ENCODE results near the gene UGT1A5. TPM values are rescaled to one million over a fixed set of nuclear protein-coding genes. Genes with fewer than 3 reads are reported as not detected.

Gene UGT1A5
- total RNA-seq, 2 donors from 2014 or later: 0.41 TPM; not detected in 1

DNA sequence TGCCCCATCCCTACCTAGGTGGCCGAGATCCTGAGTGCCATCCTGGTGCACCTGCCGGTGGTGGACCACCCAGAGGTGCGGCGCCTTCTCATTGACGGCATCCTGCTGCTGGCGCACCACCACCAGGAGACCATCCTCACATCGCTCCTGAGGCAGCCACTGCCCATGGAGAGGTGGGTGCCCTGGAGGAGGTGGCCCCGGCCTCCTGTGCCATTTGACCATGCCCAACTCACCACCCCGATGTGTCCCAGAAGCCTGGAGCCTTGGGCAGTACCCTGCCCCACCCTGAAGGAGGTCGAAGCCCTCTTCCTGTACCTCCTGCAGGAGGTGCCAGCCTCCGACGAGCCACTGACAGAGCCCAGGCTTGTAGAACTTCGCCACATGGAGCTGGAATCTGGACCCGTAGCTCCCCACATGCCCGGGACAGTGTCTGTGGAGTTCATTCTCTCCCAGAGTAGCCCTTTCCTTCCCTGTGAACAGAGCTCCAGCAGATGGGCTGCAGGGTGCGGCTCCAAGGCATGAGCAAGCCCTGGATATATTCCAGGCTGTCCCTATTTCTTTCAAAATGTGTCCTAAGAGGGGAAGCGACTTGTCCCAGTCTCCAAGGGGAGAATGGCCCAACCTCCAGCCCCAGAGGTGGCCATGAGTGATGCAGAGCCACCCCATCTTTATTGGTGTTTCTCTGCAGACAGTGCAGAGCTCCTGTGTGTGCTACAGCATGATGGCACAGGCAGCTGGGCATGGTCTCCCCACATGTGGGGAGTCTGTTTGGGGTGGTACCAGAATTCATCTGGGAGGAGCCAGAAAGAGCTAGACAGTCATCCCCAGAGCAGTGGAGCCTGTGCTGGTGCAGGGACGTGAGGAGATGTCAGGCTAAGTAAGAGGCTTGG is 107.4 kb downstream of the UGT1A5 start:
- Histone ChIP-seq H3K27ac (no peak overlapping the region), H3K4me3 (no peak overlapping the region), H3K9me3 (no peaks in the 10 kb centered on the region), H3K4me1 (replicated peaks) (no peaks in the 10 kb centered on the region), H3K36me3 (no peaks in the 10 kb centered on the region), H3K27me3 (replicated peaks; ENCODE audit: insufficient read depth) (no peaks in the 10 kb centered on the region)
- TF ChIP-seq, protein P1, sequence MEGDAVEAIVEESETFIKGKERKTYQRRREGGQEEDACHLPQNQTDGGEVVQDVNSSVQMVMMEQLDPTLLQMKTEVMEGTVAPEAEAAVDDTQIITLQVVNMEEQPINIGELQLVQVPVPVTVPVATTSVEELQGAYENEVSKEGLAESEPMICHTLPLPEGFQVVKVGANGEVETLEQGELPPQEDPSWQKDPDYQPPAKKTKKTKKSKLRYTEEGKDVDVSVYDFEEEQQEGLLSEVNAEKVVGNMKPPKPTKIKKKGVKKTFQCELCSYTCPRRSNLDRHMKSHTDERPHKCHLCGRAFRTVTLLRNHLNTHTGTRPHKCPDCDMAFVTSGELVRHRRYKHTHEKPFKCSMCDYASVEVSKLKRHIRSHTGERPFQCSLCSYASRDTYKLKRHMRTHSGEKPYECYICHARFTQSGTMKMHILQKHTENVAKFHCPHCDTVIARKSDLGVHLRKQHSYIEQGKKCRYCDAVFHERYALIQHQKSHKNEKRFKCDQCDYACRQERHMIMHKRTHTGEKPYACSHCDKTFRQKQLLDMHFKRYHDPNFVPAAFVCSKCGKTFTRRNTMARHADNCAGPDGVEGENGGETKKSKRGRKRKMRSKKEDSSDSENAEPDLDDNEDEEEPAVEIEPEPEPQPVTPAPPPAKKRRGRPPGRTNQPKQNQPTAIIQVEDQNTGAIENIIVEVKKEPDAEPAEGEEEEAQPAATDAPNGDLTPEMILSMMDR (IDR thresholded peaks at IDR 0.05): no peak
- TF ChIP-seq POLR2A (IDR thresholded peaks at IDR 0.05) (no peak), POLR2AphosphoS5 (IDR thresholded peaks at IDR 0.05) (no peak)
- 91% methylated on average over 18 of the region's 18 CpGs for WGBS
- intact Hi-C loops (cut with DNase I): no loop called here
- no peak for DNase-seq (ENCODE audit: low spot score)

DNA sequence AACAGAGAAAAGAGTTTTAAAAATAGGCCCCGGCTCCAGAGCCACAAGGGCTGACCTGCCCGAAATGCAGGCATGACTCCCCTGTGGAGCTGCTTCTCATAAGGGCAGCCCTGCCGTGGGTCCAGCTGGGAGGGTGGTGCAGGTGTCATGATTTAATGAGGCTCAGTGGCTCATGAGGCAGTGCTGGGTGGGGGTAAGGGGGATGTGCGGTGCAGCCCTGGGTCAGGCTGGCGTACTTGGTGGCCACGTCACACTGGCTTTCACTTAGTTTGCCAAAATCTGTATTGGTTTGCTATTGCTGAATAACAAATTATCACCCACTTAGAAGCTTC is 108.0 kb downstream of the UGT1A5 start:
- no peaks in the 10 kb centered on the region for H3K9me3 ChIP-seq
- no peaks in the 10 kb centered on the region for H3K27me3 ChIP-seq (replicated peaks; ENCODE audit: insufficient read depth)
- no peak for DNase-seq (ENCODE audit: low spot score)
- H3K36me3 ChIP-seq: no peaks in the 10 kb centered on the region
- H3K4me1 ChIP-seq (replicated peaks): no peaks in the 10 kb centered on the region
- intact Hi-C loops (cut with DNase I): no loop called here
- TF ChIP-seq, protein P1 (IDR thresholded peaks at IDR 0.05): no peak
- TF ChIP-seq POLR2A (IDR thresholded peaks at IDR 0.05) (no peak), POLR2AphosphoS5 (IDR thresholded peaks at IDR 0.05) (no peak)
- H3K27ac ChIP-seq: no peak overlapping the region
- WGBS: 84% methylated on average over 6 of the region's 6 CpGs
- no peak overlapping the region for H3K4me3 ChIP-seq

DNA sequence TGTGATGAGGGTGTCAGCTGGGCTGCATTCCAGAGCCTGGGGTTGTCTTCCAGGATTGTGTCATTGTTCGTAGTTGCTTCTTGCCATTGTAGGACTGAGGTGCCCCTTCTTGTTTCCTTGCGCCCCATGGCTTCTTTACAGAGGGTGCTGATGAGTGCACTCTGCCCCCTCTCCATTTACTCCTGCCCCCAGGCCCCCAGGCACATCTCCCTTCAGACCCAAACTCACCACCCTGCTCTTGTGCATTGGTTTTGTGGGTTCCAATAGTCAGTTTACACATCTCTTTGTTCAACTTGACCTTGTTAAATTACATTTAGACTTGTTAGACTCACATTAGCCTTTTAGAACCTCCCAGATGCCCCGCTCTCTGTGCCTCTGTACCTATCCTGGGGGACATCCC is 108.5 kb downstream of the UGT1A5 start:
- H3K4me1 ChIP-seq (replicated peaks): no peaks in the 10 kb centered on the region
- TF ChIP-seq, protein P1 (IDR thresholded peaks at IDR 0.05): no peak
- TF ChIP-seq POLR2AphosphoS5 (IDR thresholded peaks at IDR 0.05) (no peak), POLR2A (IDR thresholded peaks at IDR 0.05) (no peak)
- H3K27me3 ChIP-seq (replicated peaks; ENCODE audit: insufficient read depth): no peaks in the 10 kb centered on the region
- DNase-seq (ENCODE audit: low spot score): no peak
- no peaks in the 10 kb centered on the region for H3K9me3 ChIP-seq
- no peak overlapping the region for H3K27ac ChIP-seq
- no peak overlapping the region for H3K4me3 ChIP-seq
- intact Hi-C loops (cut with DNase I): no loop called here
- H3K36me3 ChIP-seq: no peaks in the 10 kb centered on the region
- WGBS: 95% methylated on average over 3 of the region's 3 CpGs

DNA sequence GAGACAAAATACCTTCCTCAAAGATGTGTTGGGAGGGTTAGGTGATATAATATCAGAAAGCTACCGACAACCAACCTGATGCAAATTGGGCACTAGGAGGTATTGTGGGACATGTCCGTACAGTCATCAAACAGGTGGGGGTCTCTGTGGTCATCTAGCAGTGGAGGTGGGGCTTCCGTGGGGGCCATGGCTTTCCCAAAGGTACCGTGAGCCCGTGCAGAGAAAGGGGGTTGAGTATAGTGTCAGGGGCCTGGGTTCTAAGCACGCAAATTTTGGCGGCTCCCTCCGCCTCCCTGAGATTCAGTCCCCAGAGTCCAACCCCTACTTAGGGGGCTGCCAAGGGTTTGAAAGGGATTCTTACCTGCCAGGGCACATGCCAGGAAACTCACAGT is 109.0 kb downstream of the UGT1A5 start:
- Histone ChIP-seq H3K4me1 (replicated peaks) (no peaks in the 10 kb centered on the region), H3K27me3 (replicated peaks; ENCODE audit: insufficient read depth) (no peaks in the 10 kb centered on the region), H3K9me3 (no peaks in the 10 kb centered on the region), H3K4me3 (no peak overlapping the region), H3K27ac (no peak overlapping the region), H3K36me3 (no peaks in the 10 kb centered on the region)
- DNase-seq (ENCODE audit: low spot score): no peak
- no peak for TF ChIP-seq POLR2A (IDR thresholded peaks at IDR 0.05)
- TF ChIP-seq, protein P1 (IDR thresholded peaks at IDR 0.05): no peak
- TF ChIP-seq POLR2AphosphoS5 (IDR thresholded peaks at IDR 0.05): no peak
- 87% methylated on average over 8 of the region's 8 CpGs for WGBS
- intact Hi-C loops (cut with DNase I): no loop called here
